HG02610 (cell line): Measurements from ENCODE around the gene TRIM56.
A peak's percentile ranks its signal among the peaks of the same experiment; 100 is the strongest.
"Not testable (repeated sequence)": the region's sequence is repeated elsewhere in the genome, so short reads cannot be mapped to it uniquely, and the experiment has no call there.

ENCODE experiments used
- ATAC-seq: cut with Tn5 transposase; IDR thresholded peaks from one replicate; pipeline ENCODE4 v1.9.1; 2021; ENCODE audit warnings: mild to moderate bottlenecking, moderate library complexity; ENCODE audit not compliant: unreplicated experiment

TRIM56 gene

GRCh38 chr7:101129603-101130117 is 44.4 kb downstream of the TRIM56 start:
- ATAC-seq, result no peak

GRCh38 chr7:101132626-101133600 is 47.6 kb downstream of the TRIM56 start:
- not testable (repeated sequence) for ATAC-seq

GRCh38 chr7:101133621-101134398 is 48.5 kb downstream of the TRIM56 start:
- ATAC-seq, result no peak

DNA sequence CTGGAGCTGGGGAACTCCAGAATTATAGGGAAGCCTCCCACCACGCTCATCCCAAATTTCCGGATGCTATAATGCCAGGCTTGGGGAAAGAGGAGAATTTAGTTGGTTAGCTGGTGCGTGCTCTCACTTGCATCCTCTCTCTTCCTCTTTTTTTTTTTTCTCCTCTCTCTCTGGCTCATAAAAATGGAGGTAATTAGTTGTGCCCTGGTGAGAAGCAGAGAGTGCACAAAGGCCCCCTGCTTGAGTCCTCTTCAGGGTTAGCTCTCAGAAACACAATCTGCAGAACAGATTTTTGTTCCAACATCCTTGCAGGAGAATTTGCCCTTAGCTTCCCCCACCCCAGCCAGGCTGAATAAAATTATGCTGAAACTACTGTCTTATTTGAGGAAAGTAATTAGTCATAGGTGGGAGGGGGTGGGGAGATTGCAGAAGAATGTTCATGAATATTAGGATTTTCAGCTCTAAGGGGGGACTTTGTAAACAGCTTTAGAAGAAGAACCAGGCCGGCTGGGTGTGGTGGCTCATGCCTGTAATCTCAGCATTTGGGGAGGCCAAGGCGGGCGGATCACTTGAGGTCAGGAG is 49.2 kb downstream of the TRIM56 start:
- ATAC-seq, result no peak

DNA sequence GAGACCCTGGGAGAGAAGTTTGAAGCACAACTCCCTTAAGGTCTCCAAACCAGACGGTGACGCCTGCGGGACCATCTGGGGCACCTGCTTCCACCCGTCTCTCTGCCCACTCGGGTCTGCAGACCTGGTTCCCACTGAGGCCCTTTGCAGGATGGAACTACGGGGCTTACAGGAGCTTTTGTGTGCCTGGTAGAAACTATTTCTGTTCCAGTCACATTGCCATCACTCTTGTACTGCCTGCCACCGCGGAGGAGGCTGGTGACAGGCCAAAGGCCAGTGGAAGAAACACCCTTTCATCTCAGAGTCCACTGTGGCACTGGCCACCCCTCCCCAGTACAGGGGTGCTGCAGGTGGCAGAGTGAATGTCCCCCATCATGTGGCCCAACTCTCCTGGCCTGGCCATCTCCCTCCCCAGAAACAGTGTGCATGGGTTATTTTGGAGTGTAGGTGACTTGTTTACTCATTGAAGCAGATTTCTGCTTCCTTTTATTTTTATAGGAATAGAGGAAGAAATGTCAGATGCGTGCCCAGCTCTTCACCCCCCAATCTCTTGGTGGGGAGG is 52.5 kb downstream of the TRIM56 start:
- no peak for ATAC-seq

- peak; percentile 86 for ATAC-seq
Measured at GRCh38 chr7:101138213-101138870, 53.1 kb downstream of the TRIM56 start.

DNA sequence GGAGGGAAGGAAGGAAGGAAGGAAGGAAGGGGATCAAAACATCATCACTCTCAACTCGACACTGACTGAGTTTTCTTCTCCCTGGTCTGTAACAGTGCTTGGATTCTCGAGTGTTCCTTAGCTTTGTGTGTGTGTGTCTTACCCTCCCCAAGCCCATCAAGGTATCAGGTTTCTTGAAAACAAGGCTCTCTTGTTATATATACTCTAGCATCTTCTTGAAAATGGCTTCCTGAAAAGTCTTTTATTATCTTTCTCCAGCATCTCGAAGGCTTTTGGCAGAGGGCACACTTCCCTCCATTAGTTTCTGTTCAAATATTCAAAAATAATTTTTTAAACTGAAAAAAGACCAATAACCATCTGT is 55.0 kb downstream of the TRIM56 start:
- ATAC-seq, result no peak

DNA sequence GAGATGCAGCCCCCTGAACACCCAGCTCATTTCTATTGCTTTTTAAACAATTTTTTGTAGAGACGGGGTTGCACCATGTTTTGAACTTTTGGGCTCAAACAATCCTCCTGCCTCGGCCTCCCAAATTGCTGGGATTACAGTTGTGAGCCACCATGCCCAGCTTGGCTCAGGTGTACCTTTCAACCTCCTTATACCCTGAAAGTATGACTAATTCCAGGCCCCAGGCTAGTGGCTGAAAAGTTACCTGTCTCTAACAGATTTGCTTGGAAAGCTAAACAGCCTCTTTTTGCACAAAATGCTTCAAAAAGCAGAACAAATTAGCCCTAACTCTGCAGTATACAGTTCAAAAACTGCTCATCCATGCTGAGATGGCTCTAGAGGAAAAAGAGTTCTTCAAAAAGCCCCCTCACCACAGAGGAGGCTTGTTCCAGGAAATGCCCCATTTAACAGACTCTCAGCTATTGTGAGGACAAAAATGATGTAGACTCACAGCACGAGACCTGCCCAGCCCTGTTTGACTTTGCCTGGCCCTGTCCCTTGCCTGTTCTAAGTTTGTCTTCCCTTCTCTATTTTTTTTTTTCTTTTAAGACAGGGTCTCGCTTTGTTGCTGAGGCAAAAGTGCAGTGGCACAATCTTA is 55.6 kb downstream of the TRIM56 start:
- ATAC-seq, result no peak
